Peyer's patch (tissue), 4 donors: ENCODE data around the gene WDR49. TPM values are rescaled to one million over a fixed set of nuclear protein-coding genes. Genes with fewer than 3 reads are reported as not detected.

ENCODE experiments used
- DNase-seq, 3 donors: peaks; one replicate each; pipeline ENCODE4 v3.0.0-alpha.2; 2017 to 2019
- H3K27ac ChIP-seq, 4 donors: fragments of 200-600 bp; sonication (generic); one replicate each; pipeline ENCODE4 v1.5.1; 2016 to 2019
- H3K27me3 ChIP-seq, 2 donors: fragments of 200-600 bp; sonication (generic); one replicate each; pipeline ENCODE4 v1.5.1; 2019
- H3K36me3 ChIP-seq, 3 donors: fragments of 200-600 bp; sonication (generic); one replicate each; pipeline ENCODE4 v1.5.1; 2016 to 2019
- H3K4me1 ChIP-seq, 4 donors: fragments of 200-600 bp; sonication (generic); one replicate each; pipeline ENCODE4 v1.5.1; 2016 to 2019
- H3K4me3 ChIP-seq, 4 donors: fragments of 200-600 bp; sonication (generic); 1 replicate in 3 of 4; 2 replicates in 1 of 4; pipeline ENCODE4 v1.5.1; 2016 to 2019; ENCODE audit warnings: mild to moderate bottlenecking in 1 of 4
- H3K9me3 ChIP-seq, 4 donors: fragments of 200-600 bp; sonication (generic); one replicate each; pipeline ENCODE4 v1.5.1; 2016 to 2019; ENCODE audit warnings: mild to moderate bottlenecking in 1 of 4
- POLR2A ChIP-seq, 2 donors: fragments of 450-650 bp; IDR thresholded peaks; one replicate each; pipeline ENCODE4 v1.5.1; 2017; ENCODE audit warnings: antibody characterized with exemption in 2 of 2, mild to moderate bottlenecking in 2 of 2, moderate library complexity in 2 of 2
- total RNA-seq, 4 donors: library from RNA; depleted of rRNA; stranded (reverse); fragments of >200 nt; gene quantifications; one replicate each; pipeline ENCODE4 v1.1.0, GENCODE V29; 2016
- TF ChIP-seq, protein P1 (sequence below), 6 experiments: fragments of 450-650 bp in 4 of 6; fragments of 200-600 bp in 2 of 6; sonication (generic) in 1 of 6; IDR thresholded peaks; one replicate each; pipeline ENCODE4 v1.5.1; 2017 to 2019; ENCODE audit warnings: antibody characterized with exemption in 6 of 6, mild to moderate bottlenecking in 3 of 6, moderate library complexity in 1 of 6

The WDR49 gene
- total RNA-seq, 4 donors from 2014 or later, result 1.5 to 11.4 (median 3.0) TPM; not detected in 1

DNA sequence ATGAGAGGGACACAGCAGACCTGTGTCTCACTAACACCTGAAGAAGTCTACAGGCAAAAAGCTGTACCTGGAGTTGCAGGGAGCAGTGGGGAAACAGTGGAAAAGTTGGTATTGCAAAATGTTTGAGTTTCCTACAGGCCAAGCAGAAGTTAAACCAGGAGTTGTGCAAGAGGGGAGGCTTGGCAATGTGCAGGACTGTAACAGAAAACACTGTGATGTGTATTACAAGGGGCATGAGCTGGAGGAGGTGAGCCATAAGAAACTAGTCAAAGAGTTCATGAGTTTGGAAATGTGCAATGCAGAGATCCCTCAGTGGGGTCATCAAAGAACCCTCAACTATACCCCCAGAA, 132.8 kb downstream of the WDR49 start:
- DNase-seq, result no peak
- H3K36me3 ChIP-seq, result no peaks in the 10 kb centered on the region
- no peaks in the 10 kb centered on the region for H3K4me1 ChIP-seq
- no peak for TF ChIP-seq POLR2A (IDR thresholded peaks at IDR 0.05)
- TF ChIP-seq, protein P1, sequence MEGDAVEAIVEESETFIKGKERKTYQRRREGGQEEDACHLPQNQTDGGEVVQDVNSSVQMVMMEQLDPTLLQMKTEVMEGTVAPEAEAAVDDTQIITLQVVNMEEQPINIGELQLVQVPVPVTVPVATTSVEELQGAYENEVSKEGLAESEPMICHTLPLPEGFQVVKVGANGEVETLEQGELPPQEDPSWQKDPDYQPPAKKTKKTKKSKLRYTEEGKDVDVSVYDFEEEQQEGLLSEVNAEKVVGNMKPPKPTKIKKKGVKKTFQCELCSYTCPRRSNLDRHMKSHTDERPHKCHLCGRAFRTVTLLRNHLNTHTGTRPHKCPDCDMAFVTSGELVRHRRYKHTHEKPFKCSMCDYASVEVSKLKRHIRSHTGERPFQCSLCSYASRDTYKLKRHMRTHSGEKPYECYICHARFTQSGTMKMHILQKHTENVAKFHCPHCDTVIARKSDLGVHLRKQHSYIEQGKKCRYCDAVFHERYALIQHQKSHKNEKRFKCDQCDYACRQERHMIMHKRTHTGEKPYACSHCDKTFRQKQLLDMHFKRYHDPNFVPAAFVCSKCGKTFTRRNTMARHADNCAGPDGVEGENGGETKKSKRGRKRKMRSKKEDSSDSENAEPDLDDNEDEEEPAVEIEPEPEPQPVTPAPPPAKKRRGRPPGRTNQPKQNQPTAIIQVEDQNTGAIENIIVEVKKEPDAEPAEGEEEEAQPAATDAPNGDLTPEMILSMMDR (IDR thresholded peaks at IDR 0.05), result no peak
- no peaks in the 10 kb centered on the region for H3K27me3 ChIP-seq
- H3K27ac ChIP-seq, result no peak overlapping the region
- H3K4me3 ChIP-seq, result no peak overlapping the region
- no peaks in the 10 kb centered on the region for H3K9me3 ChIP-seq

DNA sequence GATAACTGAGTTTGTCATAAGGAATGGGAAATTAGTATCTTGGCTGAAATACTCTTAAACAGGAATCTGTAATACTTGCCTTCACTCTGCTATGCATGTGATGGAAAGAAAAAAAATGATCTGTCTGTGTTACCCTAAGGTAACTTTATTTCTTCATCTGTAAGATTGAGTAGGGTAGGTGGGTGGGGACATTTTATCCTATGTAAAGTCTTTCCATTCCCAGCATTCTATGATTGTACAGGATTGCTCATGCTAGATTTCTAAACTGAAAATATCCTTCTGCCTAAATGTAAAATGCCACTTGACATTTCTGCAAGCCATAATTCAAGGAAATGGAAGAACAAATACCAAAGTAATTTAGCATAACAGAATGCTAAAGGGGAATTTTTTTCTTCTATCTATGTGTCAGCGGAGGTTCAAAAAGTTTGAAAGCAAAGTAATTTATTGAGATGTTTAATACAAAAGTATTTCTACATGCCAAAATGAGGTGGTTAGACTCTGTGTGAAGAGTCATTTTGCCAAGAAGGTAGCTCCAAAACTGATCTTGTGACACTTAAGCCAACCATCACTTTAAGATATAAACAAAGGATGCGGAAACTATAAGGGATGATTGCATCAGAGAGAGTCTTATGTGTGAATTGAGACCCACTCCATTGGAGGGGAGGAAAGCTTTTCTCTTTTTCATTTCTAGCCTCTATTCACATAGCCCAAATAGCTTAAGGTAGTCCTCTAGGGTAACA, 133.3 kb downstream of the WDR49 start:
- H3K27ac ChIP-seq, result no peak overlapping the region
- H3K9me3 ChIP-seq, result no peaks in the 10 kb centered on the region
- H3K4me3 ChIP-seq, result no peak overlapping the region
- H3K36me3 ChIP-seq, result no peaks in the 10 kb centered on the region
- TF ChIP-seq, protein P1 (IDR thresholded peaks at IDR 0.05), result no peak
- TF ChIP-seq POLR2A (IDR thresholded peaks at IDR 0.05), result no peak
- DNase-seq, result no peak
- no peaks in the 10 kb centered on the region for H3K27me3 ChIP-seq
- no peaks in the 10 kb centered on the region for H3K4me1 ChIP-seq

DNA sequence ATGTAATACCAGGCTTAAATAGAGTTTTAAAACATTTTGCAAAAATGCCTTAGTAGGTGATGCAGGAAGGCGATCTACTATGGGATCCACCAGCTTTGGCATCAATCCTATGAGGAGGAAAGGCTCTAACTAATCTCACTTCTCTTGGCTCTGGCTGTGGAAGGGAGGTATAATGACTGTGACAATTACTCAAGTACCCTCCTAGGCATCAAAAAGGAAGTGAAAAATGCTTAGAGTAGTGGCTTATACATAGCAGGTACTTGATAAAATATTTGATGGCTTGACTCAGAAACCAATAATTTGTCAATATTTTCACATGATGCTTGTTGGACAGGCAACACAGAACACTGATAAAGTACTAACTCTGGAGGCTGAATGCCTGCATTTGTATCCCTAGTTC, 145.8 kb downstream of the WDR49 start:
- no peaks in the 10 kb centered on the region for H3K36me3 ChIP-seq
- DNase-seq, result no peak
- H3K27me3 ChIP-seq, result no peaks in the 10 kb centered on the region
- no peaks in the 10 kb centered on the region for H3K9me3 ChIP-seq
- H3K4me1 ChIP-seq, result no peaks in the 10 kb centered on the region
- TF ChIP-seq, protein P1 (IDR thresholded peaks at IDR 0.05), result no peak
- TF ChIP-seq POLR2A (IDR thresholded peaks at IDR 0.05), result no peak
- no peak overlapping the region for H3K4me3 ChIP-seq
- no peak overlapping the region for H3K27ac ChIP-seq

DNA sequence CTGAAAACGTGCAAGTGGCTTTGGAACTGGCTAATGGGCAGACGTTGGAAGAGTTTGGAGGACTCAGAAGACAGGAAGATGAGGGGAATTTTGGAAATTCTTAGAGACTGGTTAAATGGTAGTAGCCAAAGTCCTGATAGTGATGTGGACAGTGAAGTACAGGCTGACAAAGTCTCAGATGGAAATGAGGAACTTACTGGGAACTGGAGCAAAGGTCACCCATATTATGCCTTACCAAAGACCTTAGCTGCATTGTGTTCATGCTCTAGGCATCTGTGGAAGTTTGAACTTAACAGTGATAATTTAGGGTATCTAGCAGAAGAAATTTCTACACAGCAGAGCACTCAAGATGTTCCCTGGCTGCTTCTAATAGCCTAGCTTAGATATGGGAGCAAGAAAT, 151.3 kb downstream of the WDR49 start:
- no peaks in the 10 kb centered on the region for H3K36me3 ChIP-seq
- DNase-seq, result no peak
- H3K9me3 ChIP-seq, result no peaks in the 10 kb centered on the region
- H3K27me3 ChIP-seq, result no peaks in the 10 kb centered on the region
- H3K4me1 ChIP-seq, result no peaks in the 10 kb centered on the region
- H3K4me3 ChIP-seq, result no peak overlapping the region
- TF ChIP-seq, protein P1 (IDR thresholded peaks at IDR 0.05), result no peak
- TF ChIP-seq POLR2A (IDR thresholded peaks at IDR 0.05), result no peak
- no peak overlapping the region for H3K27ac ChIP-seq

DNA sequence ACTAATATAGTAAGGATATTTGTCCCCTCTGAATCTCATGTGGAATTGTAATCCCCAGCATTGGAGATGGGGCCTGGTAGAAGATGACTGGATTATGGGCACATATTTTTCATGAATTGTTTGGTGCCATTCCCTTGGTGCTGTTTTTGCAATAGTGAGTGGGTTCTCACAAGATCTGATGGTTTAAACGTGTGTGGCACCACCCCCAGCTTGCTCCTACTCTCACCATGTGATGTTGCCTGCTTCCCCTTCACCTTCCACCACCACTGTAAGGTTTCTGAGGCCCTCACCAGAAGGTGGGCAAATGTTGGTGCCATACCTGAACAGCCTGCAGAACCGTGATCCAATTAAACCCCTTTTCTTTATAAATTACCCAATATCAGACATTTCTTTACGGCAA, 151.8 kb downstream of the WDR49 start:
- H3K27me3 ChIP-seq, result no peaks in the 10 kb centered on the region
- H3K4me3 ChIP-seq, result no peak overlapping the region
- H3K9me3 ChIP-seq, result no peaks in the 10 kb centered on the region
- TF ChIP-seq POLR2A (IDR thresholded peaks at IDR 0.05), result no peak
- TF ChIP-seq, protein P1 (IDR thresholded peaks at IDR 0.05), result no peak
- DNase-seq, result no peak
- H3K27ac ChIP-seq, result no peak overlapping the region
- H3K36me3 ChIP-seq, result no peaks in the 10 kb centered on the region
- no peaks in the 10 kb centered on the region for H3K4me1 ChIP-seq

DNA sequence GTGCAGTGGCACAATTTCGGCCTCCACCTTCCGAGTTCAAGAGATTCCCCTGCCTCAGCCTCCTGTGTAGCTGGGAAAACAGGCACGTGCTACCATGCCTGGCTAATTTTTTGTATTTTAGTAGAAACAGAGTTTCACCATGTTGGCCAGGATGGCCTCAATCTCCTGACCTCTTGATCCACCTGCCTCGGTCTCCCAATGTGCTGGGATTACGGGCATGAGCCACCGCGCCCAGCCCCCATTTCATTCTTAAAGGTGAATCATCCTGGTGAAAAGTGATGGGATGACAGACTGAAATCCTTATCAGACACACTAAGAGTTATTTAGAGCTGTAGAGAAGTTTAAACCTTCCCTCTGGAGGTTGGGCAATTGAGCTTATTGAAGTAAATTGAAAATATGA, 155.8 kb downstream of the WDR49 start:
- Histone ChIP-seq H3K4me1 (no peaks in the 10 kb centered on the region), H3K4me3 (no peak overlapping the region), H3K9me3 (no peaks in the 10 kb centered on the region), H3K36me3 (no peaks in the 10 kb centered on the region), H3K27me3 (no peaks in the 10 kb centered on the region), H3K27ac (no peak overlapping the region)
- TF ChIP-seq POLR2A (IDR thresholded peaks at IDR 0.05), result no peak
- TF ChIP-seq, protein P1 (IDR thresholded peaks at IDR 0.05), result no peak
- DNase-seq, result no peak
